ENCODE results near the gene TEKT3. TPM values are rescaled to one million over a fixed set of nuclear protein-coding genes. Genes with fewer than 3 reads are reported as not detected.
A peak's percentile ranks its signal among the peaks of the same experiment; 100 is the strongest.

TEKT3 gene
- total and polyA plus RNA-seq, 9 of the 15 experiments (the other 6 are each of a cell fraction or from before 2014, with no cell fraction given): not detected

DNA sequence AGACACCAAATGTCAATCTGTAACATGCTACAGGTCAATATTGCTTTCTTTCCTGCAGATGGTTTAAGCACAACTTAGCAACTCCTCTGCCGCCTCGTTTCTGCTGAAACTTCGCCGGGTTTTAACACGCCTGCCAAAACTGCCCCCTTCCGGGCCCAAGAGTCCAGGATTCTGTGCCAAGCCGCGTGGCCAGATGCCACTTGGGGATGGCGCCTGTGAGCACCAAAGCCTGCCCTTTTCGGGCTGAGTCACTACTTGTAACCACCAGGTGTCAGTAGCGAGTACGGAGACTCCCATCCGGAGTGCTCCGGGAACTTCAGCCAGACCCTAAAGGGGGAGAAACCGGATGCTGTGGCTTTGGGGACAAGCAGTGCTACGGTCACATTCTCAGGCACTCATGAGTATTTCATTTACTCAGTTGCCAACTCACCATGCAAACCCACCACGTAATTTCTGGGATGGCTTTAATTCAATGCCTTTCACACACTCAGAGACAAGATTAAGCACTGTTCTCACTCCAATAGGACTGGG lies 84.1 kb downstream of the TEKT3 start:
- H3K9ac ChIP-seq (ENCODE audit: insufficient read depth in 1 of 2, low read depth in 2 of 2, low read length in 2 of 2): 0 out of 4 replicates have a peak overlapping the region, but pooled peaks of 1 of the 2 experiments have one; percentile 7
- no peak for TF ChIP-seq TRIM28 (IDR thresholded peaks at IDR 0.05)
- no peak for TF ChIP-seq HDAC8 (tag; IDR thresholded peaks at IDR 0.05)
- no peak for TF ChIP-seq PRPF4 (IDR thresholded peaks at IDR 0.05; ENCODE audit: insufficient read depth, low read depth, low read length, poor library complexity, severe bottlenecking)
- TF ChIP-seq, protein P1, sequence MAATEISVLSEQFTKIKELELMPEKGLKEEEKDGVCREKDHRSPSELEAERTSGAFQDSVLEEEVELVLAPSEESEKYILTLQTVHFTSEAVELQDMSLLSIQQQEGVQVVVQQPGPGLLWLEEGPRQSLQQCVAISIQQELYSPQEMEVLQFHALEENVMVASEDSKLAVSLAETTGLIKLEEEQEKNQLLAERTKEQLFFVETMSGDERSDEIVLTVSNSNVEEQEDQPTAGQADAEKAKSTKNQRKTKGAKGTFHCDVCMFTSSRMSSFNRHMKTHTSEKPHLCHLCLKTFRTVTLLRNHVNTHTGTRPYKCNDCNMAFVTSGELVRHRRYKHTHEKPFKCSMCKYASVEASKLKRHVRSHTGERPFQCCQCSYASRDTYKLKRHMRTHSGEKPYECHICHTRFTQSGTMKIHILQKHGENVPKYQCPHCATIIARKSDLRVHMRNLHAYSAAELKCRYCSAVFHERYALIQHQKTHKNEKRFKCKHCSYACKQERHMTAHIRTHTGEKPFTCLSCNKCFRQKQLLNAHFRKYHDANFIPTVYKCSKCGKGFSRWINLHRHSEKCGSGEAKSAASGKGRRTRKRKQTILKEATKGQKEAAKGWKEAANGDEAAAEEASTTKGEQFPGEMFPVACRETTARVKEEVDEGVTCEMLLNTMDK (IDR thresholded peaks at IDR 0.05; ENCODE audit: borderline replicate concordance, insufficient read depth, low read depth, low read length, poor library complexity, severe bottlenecking): no peak
- TF ChIP-seq COPS2 (conservative IDR thresholded peaks at IDR 0.05): no peak
- TF ChIP-seq, protein P2, sequence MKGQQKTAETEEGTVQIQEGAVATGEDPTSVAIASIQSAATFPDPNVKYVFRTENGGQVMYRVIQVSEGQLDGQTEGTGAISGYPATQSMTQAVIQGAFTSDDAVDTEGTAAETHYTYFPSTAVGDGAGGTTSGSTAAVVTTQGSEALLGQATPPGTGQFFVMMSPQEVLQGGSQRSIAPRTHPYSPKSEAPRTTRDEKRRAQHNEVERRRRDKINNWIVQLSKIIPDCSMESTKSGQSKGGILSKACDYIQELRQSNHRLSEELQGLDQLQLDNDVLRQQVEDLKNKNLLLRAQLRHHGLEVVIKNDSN (CRISPR knock-in tag; IDR thresholded peaks at IDR 0.05): no peak
- TF ChIP-seq, protein P3, sequence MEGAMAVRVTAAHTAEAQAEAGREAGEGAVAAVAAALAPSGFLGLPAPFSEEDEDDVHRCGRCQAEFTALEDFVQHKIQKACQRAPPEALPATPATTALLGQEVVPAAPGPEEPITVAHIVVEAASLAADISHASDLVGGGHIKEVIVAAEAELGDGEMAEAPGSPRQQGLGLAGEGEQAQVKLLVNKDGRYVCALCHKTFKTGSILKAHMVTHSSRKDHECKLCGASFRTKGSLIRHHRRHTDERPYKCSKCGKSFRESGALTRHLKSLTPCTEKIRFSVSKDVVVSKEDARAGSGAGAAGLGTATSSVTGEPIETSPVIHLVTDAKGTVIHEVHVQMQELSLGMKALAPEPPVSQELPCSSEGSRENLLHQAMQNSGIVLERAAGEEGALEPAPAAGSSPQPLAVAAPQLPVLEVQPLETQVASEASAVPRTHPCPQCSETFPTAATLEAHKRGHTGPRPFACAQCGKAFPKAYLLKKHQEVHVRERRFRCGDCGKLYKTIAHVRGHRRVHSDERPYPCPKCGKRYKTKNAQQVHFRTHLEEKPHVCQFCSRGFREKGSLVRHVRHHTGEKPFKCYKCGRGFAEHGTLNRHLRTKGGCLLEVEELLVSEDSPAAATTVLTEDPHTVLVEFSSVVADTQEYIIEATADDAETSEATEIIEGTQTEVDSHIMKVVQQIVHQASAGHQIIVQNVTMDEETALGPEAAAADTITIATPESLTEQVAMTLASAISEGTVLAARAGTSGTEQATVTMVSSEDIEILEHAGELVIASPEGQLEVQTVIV (CRISPR knock-in tag; IDR thresholded peaks at IDR 0.05; ENCODE audit: borderline replicate concordance): no peak
- TF ChIP-seq CCNT2 (IDR thresholded peaks at IDR 0.05; ENCODE audit: borderline replicate concordance, extremely low read depth, insufficient read length, low read depth, low read length): no peak
- TF ChIP-seq, protein P4, sequence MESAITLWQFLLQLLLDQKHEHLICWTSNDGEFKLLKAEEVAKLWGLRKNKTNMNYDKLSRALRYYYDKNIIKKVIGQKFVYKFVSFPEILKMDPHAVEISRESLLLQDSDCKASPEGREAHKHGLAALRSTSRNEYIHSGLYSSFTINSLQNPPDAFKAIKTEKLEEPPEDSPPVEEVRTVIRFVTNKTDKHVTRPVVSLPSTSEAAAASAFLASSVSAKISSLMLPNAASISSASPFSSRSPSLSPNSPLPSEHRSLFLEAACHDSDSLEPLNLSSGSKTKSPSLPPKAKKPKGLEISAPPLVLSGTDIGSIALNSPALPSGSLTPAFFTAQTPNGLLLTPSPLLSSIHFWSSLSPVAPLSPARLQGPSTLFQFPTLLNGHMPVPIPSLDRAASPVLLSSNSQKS (CRISPR knock-in tag; IDR thresholded peaks at IDR 0.05): no peak
- no peak for TF ChIP-seq ZC3H4 (CRISPR knock-in tag; IDR thresholded peaks at IDR 0.05; ENCODE audit: borderline replicate concordance)
- TF ChIP-seq, protein P5, sequence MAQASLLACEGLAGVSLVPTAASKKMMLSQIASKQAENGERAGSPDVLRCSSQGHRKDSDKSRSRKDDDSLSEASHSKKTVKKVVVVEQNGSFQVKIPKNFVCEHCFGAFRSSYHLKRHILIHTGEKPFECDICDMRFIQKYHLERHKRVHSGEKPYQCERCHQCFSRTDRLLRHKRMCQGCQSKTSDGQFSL (CRISPR knock-in tag; IDR thresholded peaks at IDR 0.05): no peak
- TF ChIP-seq, protein P5 (tag; IDR thresholded peaks at IDR 0.05): no peak
- TF ChIP-seq ARID1B (IDR thresholded peaks at IDR 0.05): no peak
- TF ChIP-seq ZNF324 (CRISPR knock-in tag; IDR thresholded peaks at IDR 0.05): no peak

More for the DNA sequence above, 84.1 kb downstream of the TEKT3 start:
- no TSS peak for BruUV-seq (replicated peaks)
- peaks cover 23 to 25% of the 10 kb centered on the region in 2 experiments for H3K4me1 ChIP-seq (replicated peaks in 1 of 2; ENCODE audit: control insufficient read depth in 2 of 2, insufficient read depth in 2 of 2, low read length in 2 of 2)
- peaks cover 0 to 5% of the 10 kb centered on the region in 2 experiments; a peak in 1 of 5 replicates for H3K27me3 ChIP-seq (ENCODE audit: control insufficient read depth in 2 of 2, insufficient read depth in 2 of 2, low read length in 2 of 2)
- peak overlapping the region; percentile 14; the same call in 1 of the 2 replicates for H3K4me3 ChIP-seq
- ATAC-seq (peak; percentile 69), DNase-seq (ENCODE audit: extremely low read depth in 1 of 4, low spot score in 3 of 4) (peak; percentile 70 to 84 (median 72)), FAIRE-seq (peak; percentile 83)
- no peaks in the 10 kb centered on the region for H3K9me1 ChIP-seq (ENCODE audit: control insufficient read depth, insufficient read depth, low read length)
- peak overlapping the region; percentile 69 for H3K4me2 ChIP-seq (ENCODE audit: insufficient read depth, low read length)
- ChIA-PET POLR2A (no interaction called here), CTCF (ENCODE audit: low intra/inter-chr PET ratio) (interaction anchor here (0.7 to 2.8 kb wide), 2 partner anchors 245 to 269 kb away, joined by 3 to 12 read pairs; no protein-coding TSS in a partner anchor)
- intact Hi-C loops (cut with micrococcal nuclease) (no loop called here), in situ Hi-C loops (cut with MboI) (loop anchor here (5.0 to 25.0 kb wide), 2 partner anchors 245 to 705 kb away; no protein-coding TSS in a partner anchor)
- H2AFZ ChIP-seq (ENCODE audit: low read depth, low read length): peak overlapping the region; percentile 81
- H4K20me1 ChIP-seq (replicated peaks; ENCODE audit: control insufficient read depth, insufficient read depth, low read length): no peaks in the 10 kb centered on the region
- peaks cover 4% of the 10 kb centered on the region; the same call in 2 of the 3 replicates for H3K79me2 ChIP-seq (ENCODE audit: control insufficient read depth, insufficient read depth, low read length)
- 1% methylated on average over 16 of the region's 17 CpGs for WGBS (ENCODE audit: insufficient coverage, low coverage, missing lambda C conversion rate)
- H3K36me3 ChIP-seq (ENCODE audit: control insufficient read depth, insufficient read depth, low read length): peaks cover 36% of the 10 kb centered on the region; the same call in 2 of the 3 replicates
- H3K27ac ChIP-seq (ENCODE audit: extremely low read depth, low read depth, low read length): peak overlapping the region; percentile 1; the same call in 1 of the 3 replicates
- H3K9me3 ChIP-seq (replicated peaks; ENCODE audit: control insufficient read depth, insufficient read depth, low read depth, low read length): no peaks in the 10 kb centered on the region

Measured in K562 (cell line).